SK-N-SH (cell line): Measurements from ENCODE around the gene PSMD6.

ENCODE experiments used
- ELF1 ChIP-seq: IDR thresholded peaks from 2 replicates; pipeline ENCODE4 v1.4.0; 2012
- RCOR1 ChIP-seq: fragments of 150-350 bp; IDR thresholded peaks from 2 replicates; pipeline ENCODE4 v1.6.1; 2017; ENCODE audit warnings: antibody characterized with exemption, low read length
- TF ChIP-seq, protein P1 (sequence below): fragments of 200-600 bp; sonication (generic); IDR thresholded peaks from 2 replicates; pipeline ENCODE4 v1.6.1; 2017; ENCODE audit warnings: antibody characterized with exemption, mild to moderate bottlenecking, moderate library complexity

GRCh38 chr3:64038253-64038767 is 15.0 kb upstream of the PSMD6 start:
- TF ChIP-seq, protein P1, sequence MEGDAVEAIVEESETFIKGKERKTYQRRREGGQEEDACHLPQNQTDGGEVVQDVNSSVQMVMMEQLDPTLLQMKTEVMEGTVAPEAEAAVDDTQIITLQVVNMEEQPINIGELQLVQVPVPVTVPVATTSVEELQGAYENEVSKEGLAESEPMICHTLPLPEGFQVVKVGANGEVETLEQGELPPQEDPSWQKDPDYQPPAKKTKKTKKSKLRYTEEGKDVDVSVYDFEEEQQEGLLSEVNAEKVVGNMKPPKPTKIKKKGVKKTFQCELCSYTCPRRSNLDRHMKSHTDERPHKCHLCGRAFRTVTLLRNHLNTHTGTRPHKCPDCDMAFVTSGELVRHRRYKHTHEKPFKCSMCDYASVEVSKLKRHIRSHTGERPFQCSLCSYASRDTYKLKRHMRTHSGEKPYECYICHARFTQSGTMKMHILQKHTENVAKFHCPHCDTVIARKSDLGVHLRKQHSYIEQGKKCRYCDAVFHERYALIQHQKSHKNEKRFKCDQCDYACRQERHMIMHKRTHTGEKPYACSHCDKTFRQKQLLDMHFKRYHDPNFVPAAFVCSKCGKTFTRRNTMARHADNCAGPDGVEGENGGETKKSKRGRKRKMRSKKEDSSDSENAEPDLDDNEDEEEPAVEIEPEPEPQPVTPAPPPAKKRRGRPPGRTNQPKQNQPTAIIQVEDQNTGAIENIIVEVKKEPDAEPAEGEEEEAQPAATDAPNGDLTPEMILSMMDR: no peak
- no peak for TF ChIP-seq RCOR1
- no peak for TF ChIP-seq ELF1
